Fibroblast of lung (primary cell): ENCODE data around the gene NATD1. TPM values are rescaled to one million over a fixed set of nuclear protein-coding genes. Genes with fewer than 3 reads are reported as not detected.
A peak's percentile ranks its signal among the peaks of the same experiment; 100 is the strongest.

Source experiments
- DNase-seq, 2 donors: peaks; one replicate each; pipeline versions ENCODE4 v3.0.0 to v3.0.0-alpha.2; 2010; ENCODE audit warnings: low read depth in 2 of 2
- H2AFZ ChIP-seq: 2 replicates; pipeline ENCODE4 v1.5.1; 2012; ENCODE audit warnings: low read length, control low read depth, inconsistent platforms
- H3K27ac ChIP-seq: 2 replicates; pipeline ENCODE4 v1.5.1; 2011; ENCODE audit warnings: low read length, control low read depth; ENCODE audit not compliant: insufficient read depth
- H3K27me3 ChIP-seq: 2 replicates; pipeline ENCODE4 v1.5.1; 2011; ENCODE audit warnings: mild to moderate bottlenecking, low read length; ENCODE audit not compliant: control insufficient read depth, insufficient read depth
- H3K36me3 ChIP-seq: 2 replicates; pipeline ENCODE4 v1.5.1; 2011; ENCODE audit warnings: low read length; ENCODE audit not compliant: control insufficient read depth, insufficient read depth
- H3K4me1 ChIP-seq: 2 replicates; pipeline ENCODE4 v1.5.1; 2011; ENCODE audit warnings: low read length; ENCODE audit not compliant: control insufficient read depth, insufficient read depth; ENCODE audit errors: extremely low read depth
- H3K4me2 ChIP-seq: 2 replicates; pipeline ENCODE4 v1.5.1; 2011; ENCODE audit warnings: low read length, control low read depth; ENCODE audit not compliant: insufficient read depth; ENCODE audit errors: extremely low read depth
- H3K4me3 ChIP-seq, 4 experiments: fragments of 200-600 bp in 1 of 4; sonication (generic) in 1 of 4; replicated peaks in 1 of 4; 2 replicates each; pipeline ENCODE4 v1.5.1; 2011 to 2016; ENCODE audit warnings: low read length in 4 of 4, low read depth in 3 of 4, mild to moderate bottlenecking in 3 of 4, control low read depth in 2 of 4, inconsistent platforms in 1 of 4, mixed read lengths in 1 of 4; ENCODE audit not compliant: insufficient read depth in 1 of 4; ENCODE audit errors: control extremely low read depth in 1 of 4
- H3K79me2 ChIP-seq: 2 replicates; pipeline ENCODE4 v1.5.1; 2012; ENCODE audit warnings: mild to moderate bottlenecking, low read length, inconsistent platforms; ENCODE audit not compliant: control insufficient read depth, insufficient read depth
- H3K9ac ChIP-seq: 2 replicates; pipeline ENCODE4 v1.5.1; 2011; ENCODE audit warnings: mild to moderate bottlenecking, low read length, control low read depth; ENCODE audit not compliant: insufficient read depth
- H3K9me3 ChIP-seq: 2 replicates; pipeline ENCODE4 v1.5.1; 2012; ENCODE audit warnings: low read depth, low read length; ENCODE audit not compliant: control insufficient read depth, insufficient read depth
- H4K20me1 ChIP-seq: 2 replicates; pipeline ENCODE4 v1.5.1; 2011; ENCODE audit warnings: low read length; ENCODE audit not compliant: control insufficient read depth, insufficient read depth; ENCODE audit errors: extremely low read depth
- EZH2 ChIP-seq: IDR thresholded peaks from 2 replicates; pipeline ENCODE4 v1.5.1; 2012; ENCODE audit warnings: low read length, control low read depth, mild to moderate bottlenecking; ENCODE audit errors: missing control alignments
- polyA plus RNA-seq, 2 donors: library from polyadenylated mRNA; depleted of rRNA in 1 of 2; stranded (reverse) in 1 of 2; unstranded in 1 of 2; fragments of >200 nt; gene quantifications; 2 replicates each; pipeline ENCODE4 v1.2.1, GENCODE V29; 2011 to 2012; ENCODE audit warnings: missing spikeins in 1 of 2
- total RNA-seq: library from RNA; depleted of rRNA; stranded (reverse); fragments of >200 nt; gene quantifications from 2 replicates; pipeline ENCODE4 v1.2.1, GENCODE V29; 2014
- TF ChIP-seq, protein P1 (sequence below), 2 donors: IDR thresholded peaks in 1 of 2; conservative IDR thresholded peaks in 1 of 2; 1 replicate in 1 of 2; 2 replicates in 1 of 2; pipeline ENCODE4 v1.5.1; 2011 to 2012; ENCODE audit warnings: low read length in 2 of 2, control low read depth in 1 of 2, inconsistent platforms in 1 of 2, low read depth in 1 of 2, mild to moderate bottlenecking in 1 of 2

The NATD1 gene
- total and polyA plus RNA-seq, 2 donors (not counting 1 experiment from before 2014, with no cell fraction given): 5.6 to 9.2 TPM

DNA sequence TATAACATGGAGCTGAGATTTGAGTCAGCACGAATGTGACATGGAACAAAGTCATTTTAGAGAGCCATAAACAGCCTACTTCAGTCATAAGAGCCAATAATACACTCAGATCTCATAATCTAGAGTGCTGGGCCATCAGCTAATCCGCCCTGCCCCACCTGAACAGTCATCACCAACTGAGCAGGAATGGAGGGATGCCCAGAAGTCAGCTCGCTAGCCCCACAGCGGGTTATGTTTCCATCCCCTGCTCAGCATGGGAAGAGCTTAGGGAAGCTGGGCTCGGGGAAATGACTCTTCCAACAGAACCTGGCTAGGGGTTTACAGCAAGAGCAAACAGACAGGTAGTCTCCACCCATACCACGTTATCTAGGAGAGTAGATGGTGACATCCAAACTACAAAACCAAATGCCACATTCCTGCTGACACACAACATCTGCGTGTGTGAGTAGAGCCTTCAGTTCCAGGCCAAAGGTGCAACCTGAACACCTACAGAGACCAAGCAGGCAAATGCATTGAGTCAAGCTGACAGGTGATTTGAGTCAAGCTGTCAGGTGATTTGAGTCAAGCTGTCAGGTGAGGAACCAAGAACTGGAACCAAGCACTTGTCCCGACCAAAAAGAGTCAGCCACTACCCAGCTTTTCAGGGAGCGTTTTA lies 41.3 kb downstream of the NATD1 start:
- H3K4me3 ChIP-seq: peak overlapping the region in 3 of 4 experiments; percentile 14 to 95 (median 92)
- DNase-seq: no peak
- H2AFZ ChIP-seq: no peak overlapping the region

DNA sequence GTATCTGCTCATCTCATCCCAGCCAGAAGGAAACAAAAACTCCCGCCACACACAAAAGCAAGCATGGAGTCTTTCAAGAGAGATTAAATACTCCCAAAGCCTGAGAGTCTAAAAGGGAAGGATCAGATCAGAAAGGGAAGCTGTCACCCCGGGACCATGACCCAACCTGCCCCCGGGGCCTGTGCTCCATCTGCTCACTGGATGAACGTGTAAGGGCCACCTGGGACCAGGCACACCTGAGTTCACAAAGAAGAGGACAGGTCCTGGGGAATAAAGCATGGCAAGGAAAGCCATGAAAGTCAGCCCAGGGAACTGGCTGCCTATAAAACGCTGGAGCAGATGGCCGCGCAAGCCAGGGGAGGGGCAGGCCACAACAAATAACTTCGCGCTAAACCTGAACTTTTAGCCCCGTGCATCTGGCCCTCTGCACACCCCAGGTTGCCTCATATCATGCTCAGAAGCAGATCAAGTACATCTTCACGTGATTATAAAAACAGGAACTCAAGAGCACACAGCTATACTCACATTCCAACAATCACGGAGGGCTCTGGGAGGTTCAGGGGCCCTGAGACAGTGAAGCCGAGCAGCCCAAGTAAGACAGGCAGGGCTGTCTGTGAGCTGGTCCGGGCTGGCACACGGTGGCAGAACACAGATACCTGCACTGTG lies 42.7 kb downstream of the NATD1 start:
- Histone ChIP-seq H3K9me3 (no peaks in the 10 kb centered on the region), H3K27ac (no peak overlapping the region), H3K4me1 (peaks cover 11% of the 10 kb centered on the region), H4K20me1 (peaks cover 2% of the 10 kb centered on the region), H3K27me3 (no peaks in the 10 kb centered on the region), H3K4me2 (no peak overlapping the region), H3K4me3 (no peak overlapping the region), H3K9ac (no peak overlapping the region), H3K79me2 (peaks cover 88% of the 10 kb centered on the region), H2AFZ (no peak overlapping the region), H3K36me3 (peaks cover 10% of the 10 kb centered on the region)
- TF ChIP-seq EZH2: no peak
- TF ChIP-seq, protein P1, sequence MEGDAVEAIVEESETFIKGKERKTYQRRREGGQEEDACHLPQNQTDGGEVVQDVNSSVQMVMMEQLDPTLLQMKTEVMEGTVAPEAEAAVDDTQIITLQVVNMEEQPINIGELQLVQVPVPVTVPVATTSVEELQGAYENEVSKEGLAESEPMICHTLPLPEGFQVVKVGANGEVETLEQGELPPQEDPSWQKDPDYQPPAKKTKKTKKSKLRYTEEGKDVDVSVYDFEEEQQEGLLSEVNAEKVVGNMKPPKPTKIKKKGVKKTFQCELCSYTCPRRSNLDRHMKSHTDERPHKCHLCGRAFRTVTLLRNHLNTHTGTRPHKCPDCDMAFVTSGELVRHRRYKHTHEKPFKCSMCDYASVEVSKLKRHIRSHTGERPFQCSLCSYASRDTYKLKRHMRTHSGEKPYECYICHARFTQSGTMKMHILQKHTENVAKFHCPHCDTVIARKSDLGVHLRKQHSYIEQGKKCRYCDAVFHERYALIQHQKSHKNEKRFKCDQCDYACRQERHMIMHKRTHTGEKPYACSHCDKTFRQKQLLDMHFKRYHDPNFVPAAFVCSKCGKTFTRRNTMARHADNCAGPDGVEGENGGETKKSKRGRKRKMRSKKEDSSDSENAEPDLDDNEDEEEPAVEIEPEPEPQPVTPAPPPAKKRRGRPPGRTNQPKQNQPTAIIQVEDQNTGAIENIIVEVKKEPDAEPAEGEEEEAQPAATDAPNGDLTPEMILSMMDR (conservative IDR thresholded peaks at IDR 0.05 in 1 of 2, IDR thresholded peaks at IDR 0.05 in 1 of 2; ENCODE audit: low read depth in 1 of 2, low read length in 2 of 2): no peak
- DNase-seq: no peak

More for the DNA sequence above, 41.3 kb downstream of the NATD1 start:
- no peak for TF ChIP-seq EZH2
- TF ChIP-seq, protein P1 (conservative IDR thresholded peaks at IDR 0.05 in 1 of 2, IDR thresholded peaks at IDR 0.05 in 1 of 2; ENCODE audit: low read depth in 1 of 2, low read length in 2 of 2): no peak
- Histone ChIP-seq H3K4me1 (peaks cover 11% of the 10 kb centered on the region), H3K27me3 (no peaks in the 10 kb centered on the region), H3K4me2 (peak overlapping the region; percentile 93), H3K9me3 (no peaks in the 10 kb centered on the region), H4K20me1 (no peaks in the 10 kb centered on the region), H3K27ac (peak overlapping the region; percentile 36), H3K79me2 (peaks cover 82% of the 10 kb centered on the region), H3K36me3 (peaks cover 10% of the 10 kb centered on the region), H3K9ac (no peak overlapping the region)

DNA sequence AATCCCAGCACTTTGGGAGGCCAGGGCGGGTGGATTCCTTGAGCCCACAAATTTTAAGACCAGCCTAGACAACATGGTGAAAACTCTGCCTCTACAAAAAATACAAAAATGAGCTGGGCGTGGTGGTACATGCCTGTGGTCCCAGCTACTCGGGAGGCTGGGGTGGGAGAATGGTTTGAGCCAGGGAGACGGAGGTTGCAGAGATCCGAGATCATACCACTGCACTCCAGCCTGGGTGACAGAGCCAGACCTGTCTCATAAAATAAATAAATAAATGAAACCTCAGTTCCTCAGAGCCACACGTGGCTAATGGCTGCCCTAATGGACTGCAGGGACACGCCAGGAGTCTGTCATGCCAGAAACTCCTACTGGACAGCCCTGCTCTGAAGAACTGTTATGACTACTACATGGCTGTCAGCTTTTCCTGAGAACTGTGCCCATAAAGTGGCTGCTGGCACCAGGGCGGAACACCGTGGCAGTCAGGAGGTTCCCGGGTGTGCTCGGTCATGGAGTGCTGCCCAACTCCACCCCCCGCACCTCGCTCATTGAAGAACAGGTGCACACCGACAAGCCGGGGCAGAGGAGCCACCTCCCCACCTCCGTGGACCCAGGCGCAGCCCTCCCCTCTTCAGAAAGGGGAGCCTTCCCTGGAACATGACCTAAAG lies 43.6 kb downstream of the NATD1 start:
- H3K4me3 ChIP-seq: no peak overlapping the region
- DNase-seq: no peak
- no peaks in the 10 kb centered on the region for H3K27me3 ChIP-seq
- H3K4me1 ChIP-seq: peaks cover 6% of the 10 kb centered on the region
- H3K36me3 ChIP-seq: peaks cover 10% of the 10 kb centered on the region
- H2AFZ ChIP-seq: no peak overlapping the region
- H3K79me2 ChIP-seq: peaks cover 88% of the 10 kb centered on the region
- no peak overlapping the region for H3K4me2 ChIP-seq
- H4K20me1 ChIP-seq: peaks cover 2% of the 10 kb centered on the region
- H3K9ac ChIP-seq: no peak overlapping the region
- no peak for TF ChIP-seq EZH2
- TF ChIP-seq, protein P1 (conservative IDR thresholded peaks at IDR 0.05 in 1 of 2, IDR thresholded peaks at IDR 0.05 in 1 of 2; ENCODE audit: low read depth in 1 of 2, low read length in 2 of 2): no peak
- no peak overlapping the region for H3K27ac ChIP-seq
- H3K9me3 ChIP-seq: no peaks in the 10 kb centered on the region
